C1 segment of cervical spinal cord (tissue), 14 donors: ENCODE data around the gene RAB9A.
"Not testable (repeated sequence)": the region's sequence is repeated elsewhere in the genome, so short reads cannot be mapped to it uniquely, and the experiment has no call there.

Experiments used
- DNase-seq, 14 donors: peaks; one replicate each; lab custom pipeline; 2025; lab: John Stamatoyannopoulos, UW

The RAB9A gene

GRCh38 chrX:13700380-13700779 is 11.5 kb downstream of the RAB9A start:
- DNase-seq = no peak

DNA sequence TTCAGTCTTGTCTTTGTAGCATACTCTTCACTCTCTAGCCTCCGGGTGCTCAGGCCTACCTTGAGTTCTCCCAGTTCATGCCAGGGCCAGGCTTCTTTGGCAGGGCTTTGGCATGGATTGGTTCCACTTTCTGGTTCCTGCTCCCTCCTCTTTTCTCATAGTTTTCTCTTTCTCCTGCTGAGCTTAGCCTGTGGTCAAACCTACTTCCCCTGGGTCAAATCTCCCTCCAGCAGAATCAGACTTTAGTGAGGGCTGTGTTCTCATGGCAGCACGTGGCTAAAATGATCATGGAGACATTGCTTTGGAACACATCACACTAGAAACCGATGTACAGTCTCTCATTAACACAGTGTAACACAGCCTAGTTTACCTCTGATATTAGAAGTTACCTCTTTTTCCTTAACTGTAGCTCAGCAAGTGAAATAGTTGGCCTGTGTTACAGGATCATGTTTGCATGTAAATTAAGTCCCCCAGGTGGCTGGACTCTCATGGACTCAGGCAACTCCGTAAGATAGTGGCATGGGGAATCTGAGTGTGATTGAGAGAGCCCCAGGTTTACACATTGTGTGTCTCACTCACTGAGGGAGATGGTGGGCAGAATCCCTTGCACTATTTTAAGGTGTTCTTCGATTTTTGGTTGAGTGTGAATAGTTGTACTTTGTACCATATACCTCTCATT is 13.3 kb downstream of the RAB9A start:
- DNase-seq = no peak

- DNase-seq = no peak
Measured at GRCh38 chrX:13703135-13703534, 14.2 kb downstream of the RAB9A start.

DNA sequence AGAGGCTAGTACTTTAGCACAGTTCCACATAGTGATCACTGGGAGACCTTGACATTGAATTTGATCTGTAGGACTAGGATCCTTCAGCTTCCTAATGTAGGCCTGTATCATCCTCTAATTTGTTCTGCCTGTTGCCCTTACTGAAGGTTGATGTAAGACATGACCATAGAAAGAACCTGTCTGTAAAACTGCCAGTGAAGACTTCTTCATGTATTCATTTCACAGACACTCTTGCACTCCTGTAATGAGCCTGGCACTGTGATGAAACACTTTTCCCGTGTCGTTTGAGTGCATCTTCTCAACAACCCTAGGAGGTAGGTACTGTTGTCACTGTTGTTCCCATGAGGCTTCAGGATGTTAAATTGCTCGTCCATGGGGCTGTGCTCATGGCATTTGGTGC is 14.7 kb downstream of the RAB9A start:
- no peak for DNase-seq

DNA sequence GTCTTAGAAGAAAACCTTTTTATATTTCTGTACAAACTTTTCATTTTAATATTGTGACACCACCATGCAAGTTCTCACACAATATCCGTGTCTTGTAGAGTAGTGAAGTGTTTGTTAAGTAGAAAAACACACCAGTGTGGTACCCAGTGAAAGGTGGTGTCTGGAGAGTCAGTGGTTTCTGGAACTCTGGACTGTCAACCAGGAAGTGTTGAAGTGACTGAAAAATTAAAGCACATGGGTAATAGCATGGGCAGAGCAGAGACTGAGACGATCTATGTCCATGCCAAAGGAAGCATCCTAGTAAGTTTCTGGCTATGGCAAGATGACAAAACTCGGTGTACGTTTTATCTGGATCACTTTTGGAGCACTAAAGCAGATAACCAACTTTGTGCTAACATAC is 22.2 kb downstream of the RAB9A start:
- no peak for DNase-seq

- no peak for DNase-seq
Measured at GRCh38 chrX:13716455-13716854, 27.5 kb downstream of the RAB9A start.

- no peak for DNase-seq
Measured at GRCh38 chrX:13716905-13717304, 28.0 kb downstream of the RAB9A start.

- DNase-seq = no peak
Measured at GRCh38 chrX:13717700-13718472, 29.0 kb downstream of the RAB9A start.

DNA sequence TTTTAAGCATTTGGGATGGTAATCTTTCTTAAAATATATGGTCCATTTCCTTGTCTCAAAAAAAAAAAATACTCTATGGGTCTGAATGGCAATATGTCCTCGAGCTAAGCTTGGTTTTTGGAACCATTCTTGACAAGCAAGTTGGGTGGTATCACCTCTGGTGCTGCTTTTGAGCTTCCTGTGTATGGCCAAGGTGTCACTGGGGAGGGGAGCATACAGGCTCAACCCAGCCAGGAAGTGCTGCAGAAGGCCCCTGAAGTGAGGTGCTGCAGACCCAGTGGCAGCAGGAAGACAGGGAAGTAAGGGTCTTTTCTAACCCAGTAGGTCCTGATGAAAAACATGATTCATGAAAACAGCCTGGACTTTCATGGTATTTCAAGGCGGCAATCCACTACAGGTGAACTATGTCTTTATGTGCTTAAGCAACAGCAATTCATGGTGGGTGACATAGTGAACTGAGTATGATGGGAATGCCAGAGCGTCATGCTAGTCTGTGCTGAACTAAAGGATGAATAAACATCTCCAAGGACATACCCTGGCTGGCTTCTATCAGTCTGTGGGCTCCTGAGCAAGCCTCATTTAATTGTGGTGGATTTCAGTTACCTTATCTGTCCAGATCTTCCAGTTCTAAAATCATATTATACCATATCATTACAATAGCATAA is 30.4 kb downstream of the RAB9A start:
- DNase-seq = no peak

GRCh38 chrX:13721371-13721770 is 32.4 kb downstream of the RAB9A start:
- no peak for DNase-seq

DNA sequence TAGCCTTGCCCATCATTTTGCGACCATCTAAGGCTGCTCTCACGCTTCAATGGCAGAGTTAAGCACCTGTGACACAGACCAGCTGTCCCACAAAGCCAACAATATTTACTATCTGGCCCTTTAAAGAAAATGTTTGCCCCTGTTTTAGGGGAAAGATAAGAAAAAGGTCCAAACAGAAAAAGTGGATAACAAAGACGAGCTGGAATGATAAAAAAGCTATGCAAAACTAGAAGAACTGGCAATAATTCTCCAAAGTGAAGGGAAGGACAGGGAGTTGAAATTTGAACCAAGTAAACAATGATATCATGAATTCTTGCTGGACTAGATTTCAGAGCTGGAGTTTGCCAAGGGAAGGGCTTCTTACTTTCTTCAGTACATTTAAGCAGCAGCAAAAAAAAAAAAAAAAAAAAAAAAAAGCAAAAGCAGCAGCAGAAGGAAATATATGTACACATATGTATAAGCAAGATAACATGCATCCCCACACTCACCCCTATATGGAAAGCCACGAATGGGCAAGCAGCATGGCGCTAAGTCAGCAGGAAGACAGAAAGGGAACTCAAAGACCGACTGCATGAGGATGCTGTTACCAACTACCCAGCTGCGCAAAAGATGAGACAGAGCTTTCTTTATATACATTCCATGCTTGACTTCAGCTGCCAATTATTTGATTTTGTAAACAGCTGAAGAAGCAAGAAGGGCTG is 33.0 kb downstream of the RAB9A start:
- no peak for DNase-seq

DNA sequence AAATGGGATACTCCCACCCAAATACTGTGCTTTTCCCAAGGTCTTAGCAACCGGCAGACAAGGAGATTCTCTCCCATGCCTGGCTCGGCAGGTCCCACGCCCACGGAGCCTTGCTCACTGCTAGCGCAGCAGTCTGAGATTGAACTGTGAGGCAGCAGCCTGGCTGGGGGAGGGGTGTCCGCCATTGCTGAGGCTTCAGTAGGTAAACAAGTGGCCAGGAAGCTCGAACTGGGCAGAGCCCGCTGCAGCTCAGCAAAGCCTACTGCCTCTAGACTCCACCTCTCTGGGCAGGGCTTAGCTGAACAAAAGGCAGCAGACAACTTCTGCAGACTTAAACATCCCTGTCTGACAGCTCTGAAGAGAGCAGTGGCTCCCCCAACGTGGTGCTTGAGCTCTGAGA is 36.0 kb downstream of the RAB9A start:
- DNase-seq = not testable (repeated sequence)

GRCh38 chrX:13726583-13726982 is 37.7 kb downstream of the RAB9A start:
- not testable (repeated sequence) for DNase-seq

GRCh38 chrX:13730523-13730922 is 41.6 kb downstream of the RAB9A start:
- not testable (repeated sequence) for DNase-seq

GRCh38 chrX:13732246-13733067 is 43.5 kb downstream of the RAB9A start:
- DNase-seq = no peak

- no peak for DNase-seq
Measured at GRCh38 chrX:13733506-13733905, 44.6 kb downstream of the RAB9A start.

- peak; percentile 25 to 90 (median 76) for DNase-seq
Measured at GRCh38 chrX:13734278-13735172, 45.6 kb downstream of the RAB9A start, which contains the start of the genes OFD1 and TRAPPC2. Gene OFD1 (plus strand): TSS chrX:13734748. CDS start chrX:13735072, 324 bp downstream. Gene TRAPPC2 (minus strand): TSS chrX:13734620. CDS start chrX:13719963, 14,657 bp downstream.

GRCh38 chrX:13741695-13742094 is 52.8 kb downstream of the RAB9A start:
- no peak for DNase-seq

- DNase-seq = no peak
Measured at GRCh38 chrX:13742397-13743176, 53.7 kb downstream of the RAB9A start.
